Cardiac fibroblast (primary cell): ENCODE data around the gene TSPAN31.
A peak's percentile ranks its signal among the peaks of the same experiment; 100 is the strongest.

Source experiments
- DNase-seq, 2 donors: peaks; one replicate each; pipeline versions ENCODE4 v3.0.0 to v3.0.0-alpha.2; 2010; ENCODE audit warnings: low read depth in 2 of 2
- H3K4me3 ChIP-seq, 2 donors: replicated peaks in 1 of 2; 1 replicate in 1 of 2; 2 replicates in 1 of 2; pipeline ENCODE4 v1.5.1; 2011; ENCODE audit warnings: low read depth in 2 of 2, low read length in 2 of 2, mild to moderate bottlenecking in 2 of 2, moderate library complexity in 1 of 2
- CTCF ChIP-seq: IDR thresholded peaks from one replicate; pipeline ENCODE4 v1.5.1; 2011; ENCODE audit warnings: low read depth, mild to moderate bottlenecking, low read length, inconsistent platforms

The TSPAN31 gene

GRCh38 chr12:57744777-57745484, at the start of gene TSPAN31:
TSPAN31 (plus strand) TSS chr12:57745039; CDS start chr12:57745155, 116 bp downstream.
- H3K4me3 ChIP-seq, result peak within 1 kb of the TSS; percentile 85 to 96
- no peak for TF ChIP-seq CTCF
- DNase-seq, result peak; percentile 99

- TF ChIP-seq CTCF, result no peak
- no peak overlapping the region for H3K4me3 ChIP-seq
- DNase-seq, result no peak
Observed at GRCh38 chr12:57695770-57696432, 48.9 kb upstream of the TSPAN31 start.

- no peak overlapping the region for H3K4me3 ChIP-seq
- TF ChIP-seq CTCF, result no peak
- DNase-seq, result no peak
Observed at GRCh38 chr12:57697076-57697475, 47.8 kb upstream of the TSPAN31 start.

- DNase-seq, result no peak
- no peak overlapping the region for H3K4me3 ChIP-seq
- TF ChIP-seq CTCF, result no peak
Observed at GRCh38 chr12:57698414-57698813, 46.4 kb upstream of the TSPAN31 start.

GRCh38 chr12:57700317-57700716, 44.5 kb upstream of the TSPAN31 start:
- H3K4me3 ChIP-seq, result no peak overlapping the region
- no peak for DNase-seq
- no peak for TF ChIP-seq CTCF

GRCh38 chr12:57707250-57707649, 37.6 kb upstream of the TSPAN31 start:
- no peak overlapping the region for H3K4me3 ChIP-seq
- TF ChIP-seq CTCF, result no peak
- DNase-seq, result no peak
